GOT3 (cell line): ENCODE measurements around the gene PCBP3.
"Not testable (repeated sequence)": the region's sequence is repeated elsewhere in the genome, so short reads cannot be mapped to it uniquely, and the experiment has no call there.

ENCODE experiments used
- DNase-seq: peaks from one replicate; lab custom pipeline; 2025; ENCODE audit warnings: mixed read lengths; lab: John Stamatoyannopoulos, UW

Gene PCBP3

DNA sequence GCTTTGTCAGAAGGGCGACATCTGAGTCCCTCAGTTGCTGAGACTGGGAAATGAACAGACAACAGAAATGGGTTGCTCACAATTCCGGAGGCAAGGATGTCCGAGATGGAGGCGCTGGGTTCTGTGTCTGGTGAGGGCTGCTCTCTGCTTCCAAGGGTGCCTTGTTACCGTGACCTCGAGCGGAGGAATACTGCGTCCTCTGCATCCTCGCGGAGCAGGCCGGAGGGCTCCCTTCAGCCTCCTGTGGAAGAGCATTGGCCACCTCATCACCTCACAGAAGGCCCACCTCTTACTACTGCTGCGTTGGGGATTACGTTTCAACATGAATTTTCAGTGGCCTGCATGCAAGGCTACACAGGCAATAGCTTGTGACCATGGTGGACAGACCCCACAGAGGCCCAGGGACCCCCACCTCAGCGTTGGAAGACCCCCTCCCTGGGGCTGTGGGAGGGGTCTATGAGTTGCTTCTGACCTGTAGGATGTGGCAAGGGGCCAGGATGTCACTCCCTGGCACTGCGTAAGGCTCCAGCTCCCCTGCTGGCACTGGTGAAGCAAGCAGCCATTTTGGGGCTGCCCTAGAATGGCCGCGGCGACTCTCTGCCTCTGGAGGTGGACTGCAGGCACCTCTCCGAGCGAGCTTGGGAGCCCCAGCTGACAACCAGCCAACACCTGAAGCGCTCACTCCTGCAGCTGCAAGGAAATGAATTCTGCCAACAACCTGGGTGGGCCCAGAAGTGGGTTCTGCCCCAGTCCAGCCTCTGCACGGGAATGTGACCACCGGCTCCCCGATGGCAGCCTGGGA lies 301.7 kb downstream of the PCBP3 start:
- no peak for DNase-seq

GRCh38 chr21:45945868-45946210 lies 302.3 kb downstream of the PCBP3 start:
- DNase-seq, result no peak

DNA sequence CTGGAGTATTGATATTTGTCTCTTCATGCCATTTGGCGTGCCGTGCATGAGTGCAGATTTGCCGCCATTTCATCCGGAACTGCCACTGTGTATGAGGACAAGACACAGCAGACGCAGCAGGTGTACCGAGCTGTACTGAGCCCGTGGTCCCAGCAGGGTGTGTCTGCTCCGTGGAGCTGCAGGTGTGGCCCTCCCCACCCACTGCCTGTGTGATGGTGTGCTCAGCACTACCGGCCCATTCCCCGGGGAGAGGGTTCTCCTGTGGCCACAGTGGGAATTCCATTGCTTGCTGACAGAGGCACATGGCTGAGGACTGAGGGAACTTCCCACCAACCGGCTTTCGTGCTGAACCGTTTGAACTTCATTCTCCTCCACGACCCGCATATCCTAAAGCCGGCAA lies 303.8 kb downstream of the PCBP3 start:
- no peak for DNase-seq

DNA sequence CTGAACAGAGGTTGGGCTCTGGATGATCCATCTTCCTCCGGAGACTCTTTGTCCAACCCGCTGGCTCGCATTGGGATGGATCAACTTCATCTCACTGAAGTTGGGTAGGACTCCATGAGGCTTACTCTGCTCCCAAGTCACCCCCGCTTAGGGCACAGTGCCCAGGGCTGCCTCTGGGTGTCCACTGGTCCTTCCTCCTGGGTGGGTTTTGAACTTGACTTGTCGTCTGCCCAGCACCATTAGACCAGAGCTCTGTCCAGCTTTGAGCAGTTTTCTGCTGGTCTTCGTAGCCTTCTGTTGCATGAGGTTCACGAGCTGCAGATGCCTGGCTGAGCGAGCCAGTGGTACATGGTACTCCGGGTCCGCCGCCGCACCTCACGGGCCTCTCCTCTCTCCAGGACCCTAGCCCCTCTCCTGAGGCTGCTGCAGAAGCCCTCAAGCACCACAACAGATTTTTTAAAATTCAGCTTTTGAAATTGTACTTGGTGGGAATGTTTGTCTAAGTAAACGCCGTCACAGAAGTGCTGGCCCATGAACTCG lies 304.3 kb downstream of the PCBP3 start:
- no peak for DNase-seq

DNA sequence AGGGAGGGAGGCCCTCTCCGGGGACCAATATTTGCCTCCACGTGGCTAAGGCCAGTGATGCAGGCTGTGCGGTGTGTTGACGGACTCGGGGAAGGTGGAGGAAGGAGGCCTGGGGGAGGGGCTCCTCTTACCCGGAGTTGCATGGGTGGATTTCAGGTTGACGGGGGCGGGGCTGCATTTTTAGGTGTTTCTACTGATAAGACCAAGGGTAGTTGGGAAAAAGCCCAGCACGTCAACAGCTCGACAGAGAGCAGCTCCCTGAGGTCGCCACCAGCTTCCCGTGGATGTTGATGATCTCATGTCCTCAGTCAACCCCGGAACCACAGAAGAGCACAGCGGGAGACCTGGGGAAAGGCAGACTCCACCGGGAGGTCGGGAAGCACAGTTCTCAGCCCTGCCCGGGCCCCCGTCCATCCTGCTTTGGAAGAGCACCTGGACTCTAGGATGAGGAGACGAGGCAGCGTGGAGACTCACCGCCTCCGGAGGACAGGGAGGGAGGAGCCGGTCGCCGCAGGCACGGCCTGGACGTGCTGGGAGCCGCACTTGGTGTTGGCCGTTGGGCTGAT lies 305.1 kb downstream of the PCBP3 start:
- DNase-seq, result no peak

GRCh38 chr21:45949928-45950739 lies 306.6 kb downstream of the PCBP3 start:
- DNase-seq, result no peak

- DNase-seq, result no peak
Observed at GRCh38 chr21:45950740-45951515, 307.4 kb downstream of the PCBP3 start.

GRCh38 chr21:45951676-45952075 lies 308.2 kb downstream of the PCBP3 start:
- DNase-seq, result no peak

GRCh38 chr21:45952527-45952926 lies 309.0 kb downstream of the PCBP3 start:
- not testable (repeated sequence) for DNase-seq

DNA sequence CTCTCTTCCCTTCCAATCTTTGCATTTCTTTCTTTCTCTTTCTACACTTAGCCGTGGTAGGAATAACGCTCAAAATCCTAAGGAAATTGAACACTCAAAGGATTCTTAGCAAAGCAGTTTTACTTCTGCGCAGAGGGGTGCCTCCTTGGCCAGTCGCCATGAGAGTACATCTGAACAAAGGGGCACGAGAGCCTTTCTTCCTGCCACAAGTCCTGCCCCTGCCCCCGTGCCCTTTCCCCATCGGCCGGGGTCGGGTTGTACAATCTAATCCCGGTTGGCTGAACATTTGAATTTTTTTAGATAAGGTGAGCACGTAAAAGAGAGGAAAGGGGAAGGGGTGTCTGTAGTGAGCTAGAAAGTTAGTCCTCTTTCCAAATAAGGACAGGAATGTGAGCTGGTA lies 309.4 kb downstream of the PCBP3 start:
- DNase-seq, result no peak

DNA sequence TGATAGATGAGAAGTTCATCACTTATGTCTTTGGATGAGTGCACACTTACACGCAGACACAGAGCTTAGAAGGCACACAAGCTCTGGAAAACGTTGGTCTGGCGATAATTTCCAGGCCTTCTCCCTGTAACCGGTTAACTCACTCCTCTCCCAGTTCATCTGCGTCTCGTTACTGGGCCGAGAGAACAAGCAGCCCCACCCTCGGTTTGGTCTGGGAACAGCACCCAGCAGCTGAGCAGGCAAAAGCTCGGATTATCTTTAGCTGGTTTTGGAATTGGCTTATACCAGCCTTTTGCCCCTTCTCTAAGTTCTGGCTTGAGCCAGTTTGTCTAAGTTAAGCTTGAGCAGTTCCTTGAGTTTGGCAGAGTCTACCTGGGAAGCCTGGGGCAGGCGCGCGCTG lies 310.7 kb downstream of the PCBP3 start:
- no peak for DNase-seq

- no peak for DNase-seq
Observed at GRCh38 chr21:45954921-45955320, 311.4 kb downstream of the PCBP3 start.

GRCh38 chr21:45957551-45957950 lies 314.0 kb downstream of the PCBP3 start:
- no peak for DNase-seq

GRCh38 chr21:45957981-45958600 lies 314.6 kb downstream of the PCBP3 start:
- no peak for DNase-seq

DNA sequence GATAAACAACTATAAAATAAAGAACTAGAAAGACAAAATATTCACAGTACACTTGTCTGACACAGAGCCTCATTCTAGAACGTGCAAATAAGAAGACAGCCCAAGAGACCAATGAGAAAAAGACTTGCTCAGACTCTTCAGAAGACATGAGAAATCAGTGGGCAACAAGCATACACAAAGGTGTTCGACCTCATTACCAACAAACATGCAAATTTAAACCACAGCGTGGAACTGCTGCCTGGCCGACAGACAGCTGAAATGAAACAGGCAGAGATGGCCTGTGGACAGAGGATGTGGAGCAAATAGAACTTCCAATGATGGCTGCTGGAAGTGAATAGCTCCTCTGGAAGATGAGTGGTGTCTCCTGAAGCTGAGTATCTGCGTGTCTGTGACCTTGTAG lies 315.7 kb downstream of the PCBP3 start:
- DNase-seq, result no peak

- DNase-seq, result no peak
Observed at GRCh38 chr21:45959779-45960390, 316.4 kb downstream of the PCBP3 start.

GRCh38 chr21:45961408-45961807 lies 317.9 kb downstream of the PCBP3 start:
- DNase-seq, result not testable (repeated sequence)

DNA sequence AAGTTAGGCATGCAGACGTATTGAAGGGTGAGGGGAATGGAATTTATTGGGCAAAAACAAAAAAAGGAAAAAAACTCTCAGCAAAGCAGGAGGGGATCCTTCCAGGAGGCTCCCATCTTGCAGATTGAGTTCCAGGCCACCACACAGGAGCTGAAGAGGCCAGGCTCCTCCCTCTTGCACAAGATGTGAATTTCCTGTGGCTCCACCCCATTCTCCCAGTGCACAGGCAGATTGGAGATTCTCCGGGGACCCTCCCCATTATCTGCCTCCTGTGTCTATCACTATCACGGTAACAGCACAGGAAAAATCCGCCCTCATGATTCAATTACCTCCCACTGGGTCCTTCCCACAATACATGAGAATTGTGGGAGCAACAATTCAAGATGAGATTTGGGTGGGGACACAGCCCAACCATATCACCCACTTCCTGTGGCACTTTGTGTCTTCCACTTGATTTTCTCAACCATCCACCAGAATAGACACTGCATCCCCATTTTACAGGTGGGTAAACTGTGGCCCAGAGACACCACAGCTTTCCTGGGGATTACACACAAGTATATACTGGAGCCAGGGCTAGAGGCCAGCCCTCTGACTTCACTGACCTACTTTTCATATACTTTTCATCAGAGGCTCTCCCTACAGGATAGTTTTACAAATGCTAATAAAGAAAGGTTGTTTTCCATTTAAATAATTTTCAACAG lies 319.2 kb downstream of the PCBP3 start:
- DNase-seq, result no peak

DNA sequence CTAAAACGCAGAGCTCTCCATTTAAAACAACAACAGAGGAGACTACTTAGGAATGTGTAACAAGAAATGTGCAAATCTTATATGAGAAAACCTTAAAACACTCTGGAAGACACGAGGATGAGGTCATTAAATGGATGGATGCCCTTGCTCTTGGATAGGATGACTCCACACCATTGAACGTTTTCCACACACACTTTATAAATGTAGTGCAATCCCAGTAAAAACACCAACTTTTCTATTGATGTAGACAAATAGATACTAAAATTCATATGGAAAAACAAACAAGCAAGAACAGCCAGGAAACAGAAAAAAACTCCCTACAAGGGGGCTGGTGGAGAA lies 319.7 kb downstream of the PCBP3 start:
- no peak for DNase-seq

DNA sequence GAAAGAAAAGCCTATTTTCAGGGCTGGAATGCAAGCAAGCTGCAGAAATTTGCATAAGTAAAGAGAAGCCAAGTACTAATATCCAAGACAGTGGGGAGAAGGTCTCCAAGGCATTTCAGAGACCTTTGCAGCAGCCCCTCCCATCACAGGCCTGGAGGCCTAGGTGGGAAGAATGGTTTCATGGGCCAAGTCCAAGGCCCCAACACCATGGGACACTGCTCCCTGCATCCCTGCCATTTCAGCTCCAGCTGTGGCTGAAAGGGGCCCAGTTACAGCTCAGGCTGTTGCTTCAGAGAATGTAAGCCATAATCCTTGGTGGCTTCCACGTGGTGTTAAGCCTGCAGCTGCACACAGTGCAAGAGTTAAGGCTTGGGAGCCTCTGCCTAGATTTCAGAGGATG lies 321.1 kb downstream of the PCBP3 start:
- no peak for DNase-seq
